ENCODE measurements around the gene ADO. TPM values are rescaled to one million over a fixed set of nuclear protein-coding genes. Genes with fewer than 3 reads are reported as not detected.

Gene ADO
- total RNA-seq, 1 experiment from 2014 or later = 13.6 TPM

DNA sequence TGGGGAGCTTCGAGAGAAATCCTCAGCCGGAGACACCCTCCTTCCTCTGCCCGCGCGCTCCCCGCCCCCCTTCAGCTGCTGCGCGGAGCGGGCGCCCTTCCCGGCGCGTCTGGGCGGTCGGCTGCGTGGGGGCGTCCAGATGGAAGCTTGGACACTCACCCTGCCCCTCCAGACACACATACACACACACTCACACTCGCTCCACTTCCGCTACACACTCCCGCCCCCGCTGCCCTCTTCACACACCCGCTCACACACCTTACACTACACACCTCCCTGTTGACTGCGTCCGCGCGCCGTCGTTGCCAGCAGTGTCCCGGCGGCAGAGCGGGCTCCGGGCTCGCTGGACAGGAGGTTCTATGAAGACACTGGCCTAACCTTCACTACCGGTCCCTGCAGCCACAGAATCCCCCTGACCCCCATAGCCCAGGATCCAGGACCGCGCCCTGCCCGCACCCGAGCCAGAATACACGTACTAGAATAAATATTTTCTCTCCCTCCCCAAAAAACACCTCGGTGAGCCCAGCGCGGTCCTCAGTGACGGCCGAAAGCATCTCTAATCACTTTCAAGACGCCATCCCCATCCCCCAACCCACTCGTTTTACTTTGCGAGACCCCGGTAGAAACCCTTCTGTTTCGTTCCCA, 12.7 kb downstream of the ADO start:
- H3K27me3 ChIP-seq (ENCODE audit: insufficient read depth, low read depth) = no peaks in the 10 kb centered on the region
- H4K20me1 ChIP-seq (ENCODE audit: insufficient read depth) = no peaks in the 10 kb centered on the region
- H3K4me2 ChIP-seq = peak overlapping the region; percentile 97
- peaks cover 4% of the 10 kb centered on the region; the same call in 1 of the 2 replicates for H3K4me1 ChIP-seq (replicated peaks; ENCODE audit: insufficient read depth)
- H3K79me2 ChIP-seq (ENCODE audit: low read depth) = no peaks in the 10 kb centered on the region
- no peaks in the 10 kb centered on the region for H3K36me3 ChIP-seq (ENCODE audit: low read depth)
- peak overlapping the region; percentile 28 for H3K27ac ChIP-seq
- no peaks in the 10 kb centered on the region for H3K9me3 ChIP-seq (ENCODE audit: insufficient read depth, low read depth)
- H2AFZ ChIP-seq = peak overlapping the region; percentile 97
- intact Hi-C loops (cut with micrococcal nuclease; ENCODE audit: unreplicated experiment) = loop anchor here (2.0 to 10.0 kb wide), 6 partner anchors 222 to 2000 kb away; partner anchors contain the start of genes NRBF2 and RTKN2
- CTCF ChIA-PET = interaction anchor here (0.6 kb wide), 8 partner anchors 63 to 566 kb away, joined by 3 to 7 read pairs (median 3); no protein-coding TSS in a partner anchor
- TSS peak; percentile 90 for BruUV-seq (replicated peaks)
- POLR2A ChIA-PET (ENCODE audit: unreplicated experiment) = interaction anchor here (0.5 to 0.7 kb wide), 4 partner anchors 289 to 912 kb away, joined by 3 to 5 read pairs (median 4); no protein-coding TSS in a partner anchor
- DNase-seq = peak in 1 of 2 experiments; percentile 37
- H3K9me2 ChIP-seq (ENCODE audit: insufficient read depth) = no peaks in the 10 kb centered on the region
- TF ChIP-seq, protein P1, sequence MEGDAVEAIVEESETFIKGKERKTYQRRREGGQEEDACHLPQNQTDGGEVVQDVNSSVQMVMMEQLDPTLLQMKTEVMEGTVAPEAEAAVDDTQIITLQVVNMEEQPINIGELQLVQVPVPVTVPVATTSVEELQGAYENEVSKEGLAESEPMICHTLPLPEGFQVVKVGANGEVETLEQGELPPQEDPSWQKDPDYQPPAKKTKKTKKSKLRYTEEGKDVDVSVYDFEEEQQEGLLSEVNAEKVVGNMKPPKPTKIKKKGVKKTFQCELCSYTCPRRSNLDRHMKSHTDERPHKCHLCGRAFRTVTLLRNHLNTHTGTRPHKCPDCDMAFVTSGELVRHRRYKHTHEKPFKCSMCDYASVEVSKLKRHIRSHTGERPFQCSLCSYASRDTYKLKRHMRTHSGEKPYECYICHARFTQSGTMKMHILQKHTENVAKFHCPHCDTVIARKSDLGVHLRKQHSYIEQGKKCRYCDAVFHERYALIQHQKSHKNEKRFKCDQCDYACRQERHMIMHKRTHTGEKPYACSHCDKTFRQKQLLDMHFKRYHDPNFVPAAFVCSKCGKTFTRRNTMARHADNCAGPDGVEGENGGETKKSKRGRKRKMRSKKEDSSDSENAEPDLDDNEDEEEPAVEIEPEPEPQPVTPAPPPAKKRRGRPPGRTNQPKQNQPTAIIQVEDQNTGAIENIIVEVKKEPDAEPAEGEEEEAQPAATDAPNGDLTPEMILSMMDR (conservative IDR thresholded peaks at IDR 0.05) = no peak
- no peak for TF ChIP-seq EZH2 (IDR thresholded peaks at IDR 0.05; ENCODE audit: low read depth)
- peak overlapping the region; percentile 94 for H3K4me3 ChIP-seq
- H3F3A ChIP-seq (ENCODE audit: insufficient read depth, low read depth) = peaks cover 5% of the 10 kb centered on the region; the same call in 1 of the 2 replicates

DNA sequence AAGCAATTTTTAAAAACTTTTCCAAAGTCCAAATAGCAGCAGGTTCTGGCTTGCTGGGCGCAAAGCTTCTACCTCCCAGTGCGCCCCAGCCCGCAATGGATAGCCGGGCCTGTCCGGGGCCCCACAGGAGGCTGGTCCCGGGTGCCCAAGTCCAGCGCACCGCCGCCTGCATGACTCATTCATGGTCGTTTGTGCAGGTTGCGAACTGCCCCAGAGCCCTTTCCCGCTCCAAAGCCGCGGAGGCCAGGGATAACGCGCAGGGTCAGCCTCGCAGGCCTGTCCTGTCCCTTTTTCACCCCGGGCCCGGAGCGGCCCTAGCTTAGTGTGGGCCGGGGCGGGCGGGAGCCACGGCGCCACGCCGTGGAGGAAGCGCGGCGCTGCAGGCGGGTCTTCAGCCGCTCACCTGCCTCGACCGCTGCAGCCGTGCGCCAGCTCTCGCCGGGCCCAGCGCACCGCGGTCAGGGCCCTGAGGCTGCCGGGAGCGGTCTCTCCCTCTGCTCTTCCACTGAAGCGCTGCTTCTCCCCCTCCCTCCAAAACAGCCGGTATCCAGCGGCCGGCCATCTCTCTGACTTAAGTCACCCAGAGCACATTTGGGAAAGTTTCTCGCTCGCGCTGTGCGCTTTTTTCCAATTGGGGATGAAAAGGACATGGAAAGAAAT, 13.4 kb downstream of the ADO start:
- Histone ChIP-seq H3K4me3 (peak overlapping the region; percentile 94), H2AFZ (peak overlapping the region; percentile 97), H3K9me2 (ENCODE audit: insufficient read depth) (no peaks in the 10 kb centered on the region), H3K4me2 (peak overlapping the region; percentile 97), H3K27ac (no peak overlapping the region), H3K9me3 (ENCODE audit: insufficient read depth, low read depth) (no peaks in the 10 kb centered on the region), H3K4me1 (replicated peaks; ENCODE audit: insufficient read depth) (peaks cover 4% of the 10 kb centered on the region; the same call in 1 of the 2 replicates), H4K20me1 (ENCODE audit: insufficient read depth) (no peaks in the 10 kb centered on the region), H3K27me3 (ENCODE audit: insufficient read depth, low read depth) (no peaks in the 10 kb centered on the region), H3F3A (ENCODE audit: insufficient read depth, low read depth) (peaks cover 5% of the 10 kb centered on the region; the same call in 1 of the 2 replicates), H3K79me2 (ENCODE audit: low read depth) (no peaks in the 10 kb centered on the region), H3K36me3 (ENCODE audit: low read depth) (no peaks in the 10 kb centered on the region)
- intact Hi-C loops (cut with micrococcal nuclease; ENCODE audit: unreplicated experiment) = loop anchor here (2.0 to 10.0 kb wide), 6 partner anchors 223 to 2001 kb away; partner anchors contain the start of genes NRBF2 and RTKN2
- ChIA-PET CTCF (interaction anchor here (0.6 kb wide), 10 partner anchors 12 to 567 kb away, joined by 3 to 7 read pairs (median 4); no protein-coding TSS in a partner anchor), POLR2A (ENCODE audit: unreplicated experiment) (interaction anchor here (0.6 kb wide), 2 partner anchors 552 to 567 kb away, joined by 3 to 7 read pairs; no protein-coding TSS in a partner anchor)
- peak; percentile 39 to 70 for DNase-seq
- TF ChIP-seq EZH2 (IDR thresholded peaks at IDR 0.05; ENCODE audit: low read depth) = no peak
- TF ChIP-seq, protein P1 (conservative IDR thresholded peaks at IDR 0.05) = peak; percentile 78
- no TSS peak for BruUV-seq (replicated peaks)

DNA sequence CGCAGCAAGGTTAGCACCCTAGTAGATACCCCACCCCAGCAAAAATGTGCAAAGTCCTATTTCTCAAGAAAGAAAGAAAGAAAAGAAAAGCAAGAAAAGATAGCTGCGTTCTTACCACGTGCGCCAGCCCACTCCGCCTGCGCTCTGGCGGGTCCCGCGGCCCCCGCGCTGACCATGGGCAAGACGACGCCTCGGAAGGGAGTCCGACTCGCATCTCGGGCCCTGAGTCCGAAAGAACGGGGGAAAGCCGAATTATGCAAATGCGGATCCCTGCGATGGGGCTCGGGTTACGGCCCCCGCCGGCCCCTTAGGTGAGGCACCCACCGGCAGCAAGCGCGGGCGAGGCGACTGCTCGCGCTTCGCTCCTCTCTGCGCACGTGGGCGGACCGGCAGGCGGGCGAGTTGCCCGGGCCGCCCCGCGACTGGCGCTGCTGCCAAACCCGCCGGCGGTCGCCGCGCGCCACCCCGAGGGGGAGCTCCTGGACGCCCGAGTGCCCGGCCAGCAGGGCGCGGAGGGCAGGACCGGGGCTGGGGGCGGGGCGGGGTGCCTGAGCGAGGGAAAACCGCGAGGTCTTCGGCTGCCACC, 14.0 kb downstream of the ADO start:
- no TSS peak for BruUV-seq (replicated peaks)
- no peak for DNase-seq
- ChIA-PET POLR2A (ENCODE audit: unreplicated experiment) (interaction anchor here (0.6 kb wide), 1 partner anchor 552 kb away, joined by 7 read pairs; no protein-coding TSS in a partner anchor), CTCF (interaction anchor here (0.6 to 0.7 kb wide), 3 partner anchors 12 to 445 kb away, joined by 3 to 5 read pairs (median 5); no protein-coding TSS in a partner anchor)
- Histone ChIP-seq H3K79me2 (ENCODE audit: low read depth) (no peaks in the 10 kb centered on the region), H4K20me1 (ENCODE audit: insufficient read depth) (no peaks in the 10 kb centered on the region), H3K27ac (no peak overlapping the region), H3K4me3 (peak overlapping the region; percentile 94), H3F3A (ENCODE audit: insufficient read depth, low read depth) (peaks cover 5% of the 10 kb centered on the region; the same call in 1 of the 2 replicates), H3K9me3 (ENCODE audit: insufficient read depth, low read depth) (no peaks in the 10 kb centered on the region), H3K4me1 (replicated peaks; ENCODE audit: insufficient read depth) (peaks cover 4% of the 10 kb centered on the region; the same call in 1 of the 2 replicates), H2AFZ (peak overlapping the region; percentile 97), H3K9me2 (ENCODE audit: insufficient read depth) (no peaks in the 10 kb centered on the region), H3K27me3 (ENCODE audit: insufficient read depth, low read depth) (no peaks in the 10 kb centered on the region), H3K36me3 (ENCODE audit: low read depth) (no peaks in the 10 kb centered on the region), H3K4me2 (peak overlapping the region; percentile 97)
- intact Hi-C loops (cut with micrococcal nuclease; ENCODE audit: unreplicated experiment) = loop anchor here (5.0 to 10.0 kb wide), 3 partner anchors 224 to 551 kb away; partner anchors contain the start of gene RTKN2
- TF ChIP-seq, protein P1 (conservative IDR thresholded peaks at IDR 0.05) = no peak
- TF ChIP-seq EZH2 (IDR thresholded peaks at IDR 0.05; ENCODE audit: low read depth) = no peak
